ENCODE measurements around the gene ALG11. TPM values are rescaled to one million over a fixed set of nuclear protein-coding genes. Genes with fewer than 3 reads are reported as not detected.

The ALG11 gene
- total RNA-seq, 1 donor from 2014 or later = 24.5 TPM

GRCh38 chr13:52061587-52061986 lies 49.4 kb downstream of the ALG11 start:
- FAIRE-seq = no peak
- H3K4me3 ChIP-seq (ENCODE audit: low read depth, low read length) = no peak overlapping the region
- DNase-seq (ENCODE audit: low read depth) = peak; percentile 31
- H3K36me3 ChIP-seq (ENCODE audit: control insufficient read depth, insufficient read depth, low read length) = no peaks in the 10 kb centered on the region
- no peaks in the 10 kb centered on the region for H3K27me3 ChIP-seq (ENCODE audit: control insufficient read depth, insufficient read depth, low read length)
- no peak for TF ChIP-seq CTCF (IDR thresholded peaks at IDR 0.05; ENCODE audit: insufficient read depth, low read length, severe bottlenecking)

GRCh38 chr13:52067237-52067636 lies 55.0 kb downstream of the ALG11 start:
- FAIRE-seq = no peak
- no peak overlapping the region for H3K4me3 ChIP-seq (ENCODE audit: low read depth, low read length)
- H3K36me3 ChIP-seq (ENCODE audit: control insufficient read depth, insufficient read depth, low read length) = no peaks in the 10 kb centered on the region
- TF ChIP-seq CTCF (IDR thresholded peaks at IDR 0.05; ENCODE audit: insufficient read depth, low read length, severe bottlenecking) = no peak
- no peaks in the 10 kb centered on the region for H3K27me3 ChIP-seq (ENCODE audit: control insufficient read depth, insufficient read depth, low read length)
- DNase-seq (ENCODE audit: low read depth) = no peak

DNA sequence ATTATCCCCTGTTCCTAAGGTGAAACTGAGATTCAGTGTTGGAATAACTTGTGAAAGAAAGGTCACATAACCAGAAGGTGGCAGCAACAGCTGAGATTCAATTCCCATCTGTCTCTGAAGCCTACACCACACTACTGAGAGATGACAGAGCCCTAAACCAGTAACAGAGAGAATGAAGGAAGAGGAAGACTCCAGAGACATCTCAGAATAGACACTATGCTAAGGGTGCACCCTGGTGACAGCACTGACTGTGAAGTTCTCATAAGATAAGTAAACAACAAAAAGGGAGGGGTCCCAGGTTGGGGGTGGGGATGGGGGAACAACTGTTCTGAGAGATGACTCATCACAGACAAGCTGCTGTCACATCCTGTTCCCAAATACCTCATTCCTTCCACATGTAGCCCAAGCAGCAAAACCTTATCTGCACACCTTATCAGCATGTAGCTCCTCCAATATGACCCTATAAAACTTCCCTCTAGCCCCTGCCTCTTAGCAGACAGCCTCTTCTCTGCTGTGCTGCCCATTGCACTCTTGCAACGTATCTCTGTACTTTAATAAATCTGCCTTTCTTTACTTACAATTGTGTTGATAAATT lies 58.8 kb downstream of the ALG11 start:
- FAIRE-seq (no peak), DNase-seq (ENCODE audit: low read depth) (peak; percentile 53)
- no peaks in the 10 kb centered on the region for H3K36me3 ChIP-seq (ENCODE audit: control insufficient read depth, insufficient read depth, low read length)
- no peak overlapping the region for H3K4me3 ChIP-seq (ENCODE audit: low read depth, low read length)
- H3K27me3 ChIP-seq (ENCODE audit: control insufficient read depth, insufficient read depth, low read length) = no peaks in the 10 kb centered on the region
- peak; percentile 17 for TF ChIP-seq CTCF (IDR thresholded peaks at IDR 0.05; ENCODE audit: insufficient read depth, low read length, severe bottlenecking)

Other genes starting within 250 kb of the ALG11 start
- gene DHRS12, start 208.2 kb upstream of the ALG11 start, total RNA-seq = 2.4 and 6.0 TPM in 2 replicates
- not detected in 2 replicates for gene TMEM272, start 167.2 kb upstream of the ALG11 start, total RNA-seq
- not detected in 2 replicates for gene CCDC70, start 150.4 kb upstream of the ALG11 start, total RNA-seq
- 3.9 and 8.7 TPM in 2 replicates for gene ATP7B, start 948 bp upstream of the ALG11 start, total RNA-seq
- gene UTP14C, start 12.3 kb downstream of the ALG11 start, total RNA-seq = 10.6 and 10.8 TPM in 2 replicates
- gene NEK5, start 116.7 kb downstream of the ALG11 start, total RNA-seq = 0.26 TPM in 2 replicates
- gene NEK3, start 147.2 kb downstream of the ALG11 start, total RNA-seq = 6.8 and 9.3 TPM in 2 replicates